Thyroid gland (tissue), 4 donors: ENCODE data around the gene PLG.
"Not testable (repeated sequence)": the region's sequence is repeated elsewhere in the genome, so short reads cannot be mapped to it uniquely, and the experiment has no call there.

Source experiments
- POLR2A ChIP-seq, 2 donors: fragments of 450-650 bp; IDR thresholded peaks; one replicate each; pipeline ENCODE4 v1.6.1; 2017; ENCODE audit warnings: antibody characterized with exemption in 2 of 2, mild to moderate bottlenecking in 2 of 2, moderate library complexity in 1 of 2
- TF ChIP-seq, protein P1 (sequence below), 6 experiments: fragments of 200-600 bp in 3 of 6; fragments of 450-650 bp in 3 of 6; sonication (generic) in 3 of 6; IDR thresholded peaks; one replicate each; pipeline ENCODE4 v1.5.1; 2016 to 2019; ENCODE audit warnings: antibody characterized with exemption in 6 of 6, mild to moderate bottlenecking in 2 of 6, inconsistent platforms in 1 of 6, moderate library complexity in 1 of 6

DNA sequence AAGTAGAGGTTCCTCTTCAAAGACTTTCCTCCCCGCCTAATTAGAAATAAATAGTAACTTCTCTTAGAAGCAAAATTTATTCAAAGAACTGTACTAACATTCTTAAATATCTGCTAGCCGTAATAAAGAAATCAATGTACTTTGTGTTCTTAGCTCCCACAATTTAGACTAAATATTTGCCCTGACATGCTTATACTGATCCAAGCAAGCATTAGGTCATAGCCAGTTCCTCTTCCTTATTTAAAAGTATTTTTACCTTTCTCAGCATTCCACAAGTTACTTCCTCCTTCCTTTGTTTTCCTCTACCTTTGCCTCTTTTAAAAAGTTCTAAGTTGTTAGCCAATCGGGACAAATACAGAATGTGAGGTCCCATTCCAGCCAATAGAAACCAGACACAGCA is 86.1 kb downstream of the PLG start:
- not testable (repeated sequence) for TF ChIP-seq POLR2A (IDR thresholded peaks at IDR 0.05)
- TF ChIP-seq, protein P1, sequence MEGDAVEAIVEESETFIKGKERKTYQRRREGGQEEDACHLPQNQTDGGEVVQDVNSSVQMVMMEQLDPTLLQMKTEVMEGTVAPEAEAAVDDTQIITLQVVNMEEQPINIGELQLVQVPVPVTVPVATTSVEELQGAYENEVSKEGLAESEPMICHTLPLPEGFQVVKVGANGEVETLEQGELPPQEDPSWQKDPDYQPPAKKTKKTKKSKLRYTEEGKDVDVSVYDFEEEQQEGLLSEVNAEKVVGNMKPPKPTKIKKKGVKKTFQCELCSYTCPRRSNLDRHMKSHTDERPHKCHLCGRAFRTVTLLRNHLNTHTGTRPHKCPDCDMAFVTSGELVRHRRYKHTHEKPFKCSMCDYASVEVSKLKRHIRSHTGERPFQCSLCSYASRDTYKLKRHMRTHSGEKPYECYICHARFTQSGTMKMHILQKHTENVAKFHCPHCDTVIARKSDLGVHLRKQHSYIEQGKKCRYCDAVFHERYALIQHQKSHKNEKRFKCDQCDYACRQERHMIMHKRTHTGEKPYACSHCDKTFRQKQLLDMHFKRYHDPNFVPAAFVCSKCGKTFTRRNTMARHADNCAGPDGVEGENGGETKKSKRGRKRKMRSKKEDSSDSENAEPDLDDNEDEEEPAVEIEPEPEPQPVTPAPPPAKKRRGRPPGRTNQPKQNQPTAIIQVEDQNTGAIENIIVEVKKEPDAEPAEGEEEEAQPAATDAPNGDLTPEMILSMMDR (IDR thresholded peaks at IDR 0.05), result not testable (repeated sequence)
